ENCODE data around the gene TMED8.

TMED8 gene

GRCh38 chr14:77324289-77324688, 52.6 kb downstream of the TMED8 start:
- in situ Hi-C loops (cut with MboI; ENCODE audit: low sequenced_read_pairs), result no loop called here

- in situ Hi-C loops (cut with MboI; ENCODE audit: low sequenced_read_pairs), result no loop called here
Measured at GRCh38 chr14:77323571-77323970, 53.3 kb downstream of the TMED8 start.

- in situ Hi-C loops (cut with MboI; ENCODE audit: low sequenced_read_pairs), result no loop called here
Measured at GRCh38 chr14:77322951-77323350, 53.9 kb downstream of the TMED8 start.

- in situ Hi-C loops (cut with MboI; ENCODE audit: low sequenced_read_pairs), result no loop called here
Measured at GRCh38 chr14:77322250-77322902, 54.5 kb downstream of the TMED8 start.

- in situ Hi-C loops (cut with MboI; ENCODE audit: low sequenced_read_pairs), result no loop called here
Measured at GRCh38 chr14:77320238-77320935, 56.5 kb downstream of the TMED8 start, which contains the start of gene POMT2. Gene POMT2 (minus strand): TSS chr14:77320883. CDS start chr14:77320681, 202 bp downstream.

- in situ Hi-C loops (cut with MboI; ENCODE audit: low sequenced_read_pairs), result loop anchor here (10.0 kb wide), 1 partner anchor 165 kb away; no protein-coding TSS in a partner anchor
Measured at GRCh38 chr14:77319422-77319821, 57.5 kb downstream of the TMED8 start.

- in situ Hi-C loops (cut with MboI; ENCODE audit: low sequenced_read_pairs), result loop anchor here (10.0 kb wide), 1 partner anchor 164 kb away; no protein-coding TSS in a partner anchor
Measured at GRCh38 chr14:77318756-77319155, 58.1 kb downstream of the TMED8 start.

GRCh38 chr14:77318006-77318553, 58.8 kb downstream of the TMED8 start:
- in situ Hi-C loops (cut with MboI; ENCODE audit: low sequenced_read_pairs), result loop anchor here (10.0 kb wide), 1 partner anchor 163 kb away; no protein-coding TSS in a partner anchor

GRCh38 chr14:77316872-77317301, 60.0 kb downstream of the TMED8 start:
- in situ Hi-C loops (cut with MboI; ENCODE audit: low sequenced_read_pairs), result loop anchor here (10.0 kb wide), 1 partner anchor 162 kb away; no protein-coding TSS in a partner anchor

GRCh38 chr14:77316195-77316505, 60.7 kb downstream of the TMED8 start:
- in situ Hi-C loops (cut with MboI; ENCODE audit: low sequenced_read_pairs), result loop anchor here (10.0 kb wide), 1 partner anchor 161 kb away; no protein-coding TSS in a partner anchor

- in situ Hi-C loops (cut with MboI; ENCODE audit: low sequenced_read_pairs), result loop anchor here (10.0 kb wide), 1 partner anchor 160 kb away; no protein-coding TSS in a partner anchor
Measured at GRCh38 chr14:77314539-77315457, 62.1 kb downstream of the TMED8 start.

GRCh38 chr14:77314043-77314442, 62.9 kb downstream of the TMED8 start:
- in situ Hi-C loops (cut with MboI; ENCODE audit: low sequenced_read_pairs), result loop anchor here (10.0 kb wide), 1 partner anchor 159 kb away; no protein-coding TSS in a partner anchor

- in situ Hi-C loops (cut with MboI; ENCODE audit: low sequenced_read_pairs), result loop anchor here (10.0 kb wide), 1 partner anchor 159 kb away; no protein-coding TSS in a partner anchor
Measured at GRCh38 chr14:77313371-77313770, 63.5 kb downstream of the TMED8 start.

GRCh38 chr14:77311217-77311616, 65.7 kb downstream of the TMED8 start:
- in situ Hi-C loops (cut with MboI; ENCODE audit: low sequenced_read_pairs), result loop anchor here (10.0 kb wide), 1 partner anchor 156 kb away; no protein-coding TSS in a partner anchor

- in situ Hi-C loops (cut with MboI; ENCODE audit: low sequenced_read_pairs), result loop anchor here (10.0 kb wide), 1 partner anchor 155 kb away; no protein-coding TSS in a partner anchor
Measured at GRCh38 chr14:77310026-77310425, 66.9 kb downstream of the TMED8 start.

- in situ Hi-C loops (cut with MboI; ENCODE audit: low sequenced_read_pairs), result no loop called here
Measured at GRCh38 chr14:77309131-77309530, 67.8 kb downstream of the TMED8 start.

GRCh38 chr14:77306851-77307496, 69.9 kb downstream of the TMED8 start:
- in situ Hi-C loops (cut with MboI; ENCODE audit: low sequenced_read_pairs), result no loop called here

GRCh38 chr14:77306416-77306815, 70.5 kb downstream of the TMED8 start:
- in situ Hi-C loops (cut with MboI; ENCODE audit: low sequenced_read_pairs), result no loop called here

GRCh38 chr14:77305696-77306095, 71.2 kb downstream of the TMED8 start:
- in situ Hi-C loops (cut with MboI; ENCODE audit: low sequenced_read_pairs), result no loop called here

All from HL-60/S4 (cell line).